Measurements from ENCODE around the gene FARS2. TPM values are rescaled to one million over a fixed set of nuclear protein-coding genes. Genes with fewer than 3 reads are reported as not detected.

FARS2 gene
- polyA plus RNA-seq, 3 donors: 12.2 to 21.6 (median 17.7) TPM

GRCh38 chr6:5531853-5532375, 270.6 kb downstream of the FARS2 start:
- no peak for DNase-seq
- WGBS (ENCODE audit: insufficient coverage): 0% methylated on average over 1 of the region's 6 CpGs
- H3K4me3 Mint-ChIP-seq: no peak overlapping the region
- H3K4me1 ChIP-seq (ENCODE audit: control insufficient read depth in 1 of 2, insufficient read depth in 2 of 2, low read length in 2 of 2): peaks cover 8 to 15% of the 10 kb centered on the region in 2 donors
- H3K9me3 Mint-ChIP-seq: peaks cover 0 to 5% (median 2%) of the 10 kb centered on the region in 7 donors
- no peak for TF ChIP-seq CTCF (IDR thresholded peaks at IDR 0.05)
- H3K4me3 ChIP-seq (replicated peaks in 1 of 3; ENCODE audit: low read depth in 2 of 3, low read length in 3 of 3): no peak overlapping the region
- H3K9ac ChIP-seq (ENCODE audit: insufficient read depth, low read length, poor library complexity, severe bottlenecking): no peak overlapping the region
- no peaks in the 10 kb centered on the region for H3K79me2 ChIP-seq (ENCODE audit: insufficient read depth, low read length)
- H3K36me3 Mint-ChIP-seq: peaks cover 0 to 5% of the 10 kb centered on the region in 2 donors
- H3K9me3 ChIP-seq (replicated peaks in 1 of 2; ENCODE audit: control insufficient read depth in 1 of 2, insufficient read depth in 1 of 2, low read length in 2 of 2): no peaks in the 10 kb centered on the region
- H3K4me1 Mint-ChIP-seq: peaks cover 27% of the 10 kb centered on the region
- no peak overlapping the region for H3K4me2 ChIP-seq (replicated peaks; ENCODE audit: extremely low read depth, low read length, poor library complexity, severe bottlenecking)
- no peaks in the 10 kb centered on the region for H3K27me3 ChIP-seq (ENCODE audit: control insufficient read depth in 2 of 2, insufficient read depth in 2 of 2, low read length in 2 of 2)
- intact Hi-C loops (cut with micrococcal nuclease): no loop called here
- H3K27me3 Mint-ChIP-seq (ENCODE audit: low read depth in 3 of 3): peaks cover 0 to 1% (median 0%) of the 10 kb centered on the region in 3 donors
- no peaks in the 10 kb centered on the region for H3K36me3 ChIP-seq (replicated peaks in 1 of 2; ENCODE audit: control insufficient read depth in 1 of 2, insufficient read depth in 2 of 2, low read length in 2 of 2)
- no peak overlapping the region for H3K27ac ChIP-seq (ENCODE audit: low read depth in 1 of 2, low read length in 2 of 2)
- H4K20me1 ChIP-seq (ENCODE audit: insufficient read depth, low read length): no peaks in the 10 kb centered on the region
- H2AFZ ChIP-seq (ENCODE audit: insufficient read depth, low read depth, low read length, poor library complexity, severe bottlenecking): no peak overlapping the region
- no peak overlapping the region for H3K27ac Mint-ChIP-seq

DNA sequence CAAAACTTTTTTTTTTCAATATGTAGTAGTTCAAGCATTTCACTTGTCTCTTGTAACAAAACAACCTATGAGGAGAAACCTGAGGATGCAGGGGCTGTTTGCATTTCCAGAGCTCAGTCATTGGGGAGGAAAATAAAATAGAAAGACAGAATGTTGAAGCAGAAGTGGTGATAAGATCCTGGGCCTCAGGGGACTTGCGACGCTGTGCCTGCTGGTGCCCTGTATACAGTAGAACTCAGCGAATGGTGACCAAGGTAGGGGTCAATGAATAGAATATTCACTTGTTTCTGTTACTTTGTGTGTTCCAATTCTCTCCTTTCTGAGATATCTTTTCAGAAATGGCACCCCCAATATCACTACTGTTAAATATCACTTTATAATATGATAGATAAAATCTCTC, 271.6 kb downstream of the FARS2 start:
- Histone ChIP-seq H3K27ac (ENCODE audit: low read depth in 1 of 2, low read length in 2 of 2) (no peak overlapping the region), H3K4me3 (replicated peaks in 1 of 3; ENCODE audit: low read depth in 2 of 3, low read length in 3 of 3) (no peak overlapping the region), H3K79me2 (ENCODE audit: insufficient read depth, low read length) (no peaks in the 10 kb centered on the region), H3K4me1 (ENCODE audit: control insufficient read depth in 1 of 2, insufficient read depth in 2 of 2, low read length in 2 of 2) (peaks cover 8 to 15% of the 10 kb centered on the region in 2 donors), H2AFZ (ENCODE audit: insufficient read depth, low read depth, low read length, poor library complexity, severe bottlenecking) (no peak overlapping the region), H3K36me3 (replicated peaks in 1 of 2; ENCODE audit: control insufficient read depth in 1 of 2, insufficient read depth in 2 of 2, low read length in 2 of 2) (no peaks in the 10 kb centered on the region), H3K9me3 (replicated peaks in 1 of 2; ENCODE audit: control insufficient read depth in 1 of 2, insufficient read depth in 1 of 2, low read length in 2 of 2) (no peaks in the 10 kb centered on the region), H3K9ac (ENCODE audit: insufficient read depth, low read length, poor library complexity, severe bottlenecking) (no peak overlapping the region), H4K20me1 (ENCODE audit: insufficient read depth, low read length) (no peaks in the 10 kb centered on the region), H3K27me3 (ENCODE audit: control insufficient read depth in 2 of 2, insufficient read depth in 2 of 2, low read length in 2 of 2) (no peaks in the 10 kb centered on the region), H3K4me2 (replicated peaks; ENCODE audit: extremely low read depth, low read length, poor library complexity, severe bottlenecking) (no peak overlapping the region)
- peaks cover 0 to 3% (median 1%) of the 10 kb centered on the region in 3 donors for H3K27me3 Mint-ChIP-seq (ENCODE audit: low read depth in 3 of 3)
- H3K9me3 Mint-ChIP-seq: peaks cover 0 to 5% (median 2%) of the 10 kb centered on the region in 7 donors
- WGBS (ENCODE audit: insufficient coverage): no CpG with 5 or more reads among the region's 3 CpGs
- H3K27ac Mint-ChIP-seq: no peak overlapping the region
- H3K4me3 Mint-ChIP-seq: no peak overlapping the region
- H3K36me3 Mint-ChIP-seq: peaks cover 0 to 2% of the 10 kb centered on the region in 2 donors
- DNase-seq: no peak
- intact Hi-C loops (cut with micrococcal nuclease): no loop called here
- H3K4me1 Mint-ChIP-seq: peaks cover 22% of the 10 kb centered on the region
- no peak for TF ChIP-seq CTCF (IDR thresholded peaks at IDR 0.05)

Data from CD14-positive monocyte (primary cell).